ENCODE results near the gene SCN3A.

Gene SCN3A

DNA sequence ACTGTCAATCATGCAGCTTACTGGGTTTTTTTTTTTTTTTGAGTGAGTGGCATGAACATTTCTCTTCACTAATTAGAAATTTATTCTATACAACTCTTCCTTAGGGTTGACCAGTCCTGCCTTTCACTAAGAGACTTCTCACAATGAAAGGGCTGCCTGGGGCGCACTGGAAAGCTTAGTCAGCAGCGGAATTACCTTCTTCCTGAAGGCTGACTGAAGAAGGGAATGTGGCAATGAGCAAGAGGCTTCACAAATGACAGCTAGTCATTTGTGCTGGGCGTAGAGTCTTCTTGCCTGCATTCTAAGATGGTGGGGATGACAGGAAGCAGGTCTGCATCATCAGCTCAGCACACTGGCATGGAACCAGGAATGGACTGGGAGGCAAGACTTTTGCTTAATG, 15.6 kb upstream of the SCN3A start:
- DNase-seq (ENCODE audit: low read depth, low spot score) = no peak
- in situ Hi-C loops (cut with HindIII; ENCODE audit: low sequenced_read_pairs) = no loop called here
- no peak for TF ChIP-seq CTCF (IDR thresholded peaks at IDR 0.05; ENCODE audit: low read depth, low read length)
- H3K4me3 ChIP-seq (ENCODE audit: low read depth, low read length) = no peak overlapping the region

- no peak for DNase-seq (ENCODE audit: low read depth, low spot score)
- H3K4me3 ChIP-seq (ENCODE audit: low read depth, low read length) = no peak overlapping the region
- in situ Hi-C loops (cut with HindIII; ENCODE audit: low sequenced_read_pairs) = no loop called here
- TF ChIP-seq CTCF (IDR thresholded peaks at IDR 0.05; ENCODE audit: low read depth, low read length) = no peak
Measured at GRCh38 chr2:165214093-165214492, 10.2 kb upstream of the SCN3A start.

- no peak overlapping the region for H3K4me3 ChIP-seq (ENCODE audit: low read depth, low read length)
- TF ChIP-seq CTCF (IDR thresholded peaks at IDR 0.05; ENCODE audit: low read depth, low read length) = no peak
- in situ Hi-C loops (cut with HindIII; ENCODE audit: low sequenced_read_pairs) = no loop called here
- DNase-seq (ENCODE audit: low read depth, low spot score) = no peak
Measured at GRCh38 chr2:165208094-165208493, 4.2 kb upstream of the SCN3A start.

DNA sequence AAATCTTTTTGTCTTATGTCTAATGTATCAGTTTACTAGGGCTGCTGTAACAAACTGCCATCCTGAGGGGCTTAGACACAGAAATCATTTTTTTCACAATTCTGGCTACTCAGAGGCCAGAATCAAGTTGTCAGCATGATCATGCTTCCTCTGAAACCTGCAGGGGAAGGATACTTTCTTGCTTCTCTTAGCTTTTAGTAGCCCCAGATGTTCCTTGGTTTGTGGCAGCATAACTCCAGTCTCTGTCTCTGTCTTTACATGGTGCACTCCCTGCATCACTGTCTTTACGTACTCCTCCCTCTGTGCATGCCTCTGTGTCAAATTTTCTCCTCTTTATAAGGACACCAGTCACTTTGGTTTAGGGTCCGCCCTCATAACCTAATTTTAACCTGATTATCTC, 2.0 kb upstream of the SCN3A start:
- no peak for TF ChIP-seq CTCF (IDR thresholded peaks at IDR 0.05; ENCODE audit: low read depth, low read length)
- no peak overlapping the region for H3K4me3 ChIP-seq (ENCODE audit: low read depth, low read length)
- DNase-seq (ENCODE audit: low read depth, low spot score) = no peak
- in situ Hi-C loops (cut with HindIII; ENCODE audit: low sequenced_read_pairs) = no loop called here

DNA sequence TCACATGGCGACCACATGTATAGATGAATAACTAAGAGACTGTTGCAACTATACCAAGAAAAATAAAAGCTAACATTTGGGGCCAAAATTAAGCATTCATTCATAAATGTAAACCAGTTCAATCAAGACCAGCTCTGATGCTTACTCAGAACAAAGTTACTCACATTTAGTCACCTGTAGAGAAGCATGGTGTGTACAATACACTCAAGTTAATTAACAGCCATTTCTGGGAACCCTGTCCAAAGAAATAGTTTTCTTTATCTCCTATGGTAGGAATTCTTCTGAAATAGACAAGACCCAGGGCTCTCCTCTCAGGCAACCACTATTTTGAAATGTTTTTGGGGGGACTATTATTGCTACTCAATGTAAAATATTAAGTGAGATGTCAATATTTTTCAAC, 1.6 kb downstream of the SCN3A start:
- DNase-seq (ENCODE audit: low read depth, low spot score) = no peak
- in situ Hi-C loops (cut with HindIII; ENCODE audit: low sequenced_read_pairs) = no loop called here
- H3K4me3 ChIP-seq (ENCODE audit: low read depth, low read length) = no peak overlapping the region
- TF ChIP-seq CTCF (IDR thresholded peaks at IDR 0.05; ENCODE audit: low read depth, low read length) = no peak

DNA sequence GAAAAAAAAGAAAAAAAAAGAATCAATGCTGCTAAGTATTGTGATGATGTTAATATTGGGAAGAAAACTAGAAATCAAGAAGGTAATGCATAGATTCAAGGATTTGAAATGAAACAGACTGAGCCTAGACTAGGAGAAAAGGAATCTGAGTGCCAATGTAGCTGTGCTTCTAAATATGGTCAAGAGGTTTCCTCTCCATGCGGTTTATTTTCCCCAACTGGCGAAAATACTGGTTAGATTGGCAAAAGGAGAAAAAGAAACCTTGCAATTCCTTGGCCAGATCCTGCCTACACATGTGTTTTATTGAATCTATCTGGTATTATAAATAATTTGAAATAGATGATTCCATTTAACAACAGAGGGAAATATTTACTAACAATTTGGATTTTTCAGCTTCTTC, 5.7 kb downstream of the SCN3A start:
- DNase-seq (ENCODE audit: low read depth, low spot score) = no peak
- no peak overlapping the region for H3K4me3 ChIP-seq (ENCODE audit: low read depth, low read length)
- in situ Hi-C loops (cut with HindIII; ENCODE audit: low sequenced_read_pairs) = no loop called here
- no peak for TF ChIP-seq CTCF (IDR thresholded peaks at IDR 0.05; ENCODE audit: low read depth, low read length)

DNA sequence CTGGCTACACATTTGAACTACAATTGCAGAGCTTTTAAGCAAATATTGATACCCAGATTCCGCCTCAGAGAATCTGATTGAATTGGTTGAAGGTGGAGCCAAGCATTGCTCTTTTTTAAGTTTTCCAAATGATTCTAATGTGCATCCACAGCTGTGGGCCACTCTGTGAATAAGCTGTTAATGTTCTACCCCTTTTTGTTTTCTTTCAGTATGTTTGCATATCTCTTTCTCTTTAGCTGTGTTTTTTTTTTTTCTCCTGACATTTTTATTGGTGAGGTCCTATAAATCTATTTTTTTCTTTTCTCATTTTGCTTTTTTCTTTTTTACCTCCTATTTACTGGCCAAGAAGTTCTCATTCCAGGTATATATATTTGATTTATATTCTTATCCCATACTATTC, 6.5 kb downstream of the SCN3A start:
- no peak for TF ChIP-seq CTCF (IDR thresholded peaks at IDR 0.05; ENCODE audit: low read depth, low read length)
- no peak for DNase-seq (ENCODE audit: low read depth, low spot score)
- in situ Hi-C loops (cut with HindIII; ENCODE audit: low sequenced_read_pairs) = no loop called here
- no peak overlapping the region for H3K4me3 ChIP-seq (ENCODE audit: low read depth, low read length)

Data from astrocyte of the spinal cord (primary cell).